Pons (tissue), 1 donor: Measurements from ENCODE around the gene RHBG.

ENCODE experiments used
- DNase-seq: peaks from one replicate; pipeline ENCODE4 v3.0.0-alpha.2; 2016; ENCODE audit warnings: low spot score

RHBG gene

DNA sequence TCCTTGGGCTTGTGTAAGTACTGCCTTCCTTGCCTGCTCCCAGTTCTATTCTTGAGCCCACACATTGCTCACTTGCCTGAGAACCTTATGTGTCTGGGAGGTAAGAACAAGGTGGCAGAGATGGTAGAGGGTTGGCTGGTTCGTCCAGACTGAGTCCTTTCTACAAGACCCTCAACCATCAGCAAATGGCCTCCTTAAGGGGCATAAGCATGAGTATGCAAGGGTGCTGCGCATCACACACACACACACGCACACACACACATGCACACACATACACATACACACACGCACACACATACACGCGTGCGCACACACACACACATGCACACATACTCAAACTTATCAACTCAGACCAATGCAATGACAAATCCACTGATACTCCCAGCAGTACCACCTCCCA lies 56.9 kb downstream of the RHBG start:
- DNase-seq, result no peak

DNA sequence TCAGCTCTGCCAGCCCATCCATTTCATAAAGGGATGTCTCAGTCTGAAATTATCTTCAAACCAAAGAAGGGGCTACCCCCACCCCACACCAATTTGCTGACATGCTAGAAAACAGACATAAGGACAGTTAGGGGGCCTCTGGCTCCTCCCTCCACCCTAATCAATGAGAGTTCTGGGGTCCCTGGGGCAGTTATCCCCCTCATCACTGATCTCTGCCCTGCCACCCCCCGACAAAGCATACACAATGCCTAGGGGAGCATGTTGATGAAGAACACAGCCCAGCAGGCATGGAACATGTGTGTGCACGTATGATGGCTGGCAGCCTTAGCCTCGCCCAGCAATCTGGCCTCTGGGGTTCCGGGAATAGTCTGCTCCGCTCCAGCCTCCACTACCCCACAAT lies 58.9 kb downstream of the RHBG start:
- DNase-seq, result no peak

DNA sequence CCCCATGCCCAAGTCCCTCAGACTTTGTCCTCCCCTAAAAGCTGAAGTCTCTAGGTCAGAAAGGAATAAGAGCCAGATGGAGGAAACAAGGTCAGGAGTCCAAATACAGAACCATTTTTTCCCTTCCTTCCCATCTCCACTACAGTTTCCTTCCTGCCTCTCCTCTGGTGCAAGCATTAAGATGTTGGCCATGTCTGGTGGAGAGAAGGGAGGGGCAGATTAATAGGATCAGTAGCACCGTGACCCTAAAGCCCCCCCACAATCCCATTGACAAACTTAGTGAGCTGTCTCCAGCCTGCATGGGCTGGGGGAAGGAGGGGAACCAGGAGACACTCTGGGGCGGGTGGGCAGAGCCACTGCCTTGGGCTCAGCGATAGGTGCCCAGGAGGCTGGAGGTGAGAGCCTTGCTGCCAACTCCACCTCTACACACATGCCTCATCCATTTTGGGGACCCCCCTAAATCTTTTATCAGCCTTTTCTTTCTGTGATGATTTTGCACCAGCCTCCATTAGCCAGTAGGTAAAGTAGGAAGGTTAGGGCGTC lies 59.8 kb downstream of the RHBG start:
- DNase-seq, result no peak

DNA sequence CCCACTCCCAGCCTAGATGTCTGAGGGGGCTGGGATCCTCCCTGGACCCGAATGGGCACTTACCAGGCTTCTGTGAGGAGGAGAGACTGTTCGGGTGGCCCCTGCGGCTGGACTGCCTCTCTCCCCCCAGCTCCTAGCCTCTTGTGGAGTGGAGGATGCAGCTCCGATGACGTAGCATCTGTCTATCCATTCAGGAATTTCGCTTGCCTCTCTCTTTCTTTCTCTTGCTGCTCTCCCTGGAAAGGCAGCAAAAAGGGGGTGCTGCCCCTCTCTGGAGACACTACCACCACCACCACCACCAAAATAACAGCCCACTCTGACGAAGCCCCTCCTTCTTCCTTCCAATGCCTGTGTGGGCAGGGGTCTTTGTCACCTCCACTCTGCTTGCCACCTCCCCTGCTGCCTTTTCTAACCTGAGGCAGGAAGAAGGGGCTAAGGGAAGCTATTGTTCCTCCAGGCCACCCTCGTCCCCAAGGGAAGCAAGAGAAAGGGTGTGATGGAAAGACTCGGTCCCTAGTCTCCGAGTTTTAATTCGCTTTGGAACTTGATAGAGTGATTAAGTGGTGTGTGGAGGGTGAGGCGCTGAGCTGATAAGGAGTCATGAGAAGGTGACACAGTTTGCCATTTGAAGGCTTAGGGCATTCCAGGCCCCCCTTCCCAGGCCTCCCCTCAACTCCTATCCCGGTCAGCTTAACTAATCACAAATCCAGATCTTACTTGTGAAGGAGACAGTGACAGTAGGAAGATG lies 60.5 kb downstream of the RHBG start:
- no peak for DNase-seq

DNA sequence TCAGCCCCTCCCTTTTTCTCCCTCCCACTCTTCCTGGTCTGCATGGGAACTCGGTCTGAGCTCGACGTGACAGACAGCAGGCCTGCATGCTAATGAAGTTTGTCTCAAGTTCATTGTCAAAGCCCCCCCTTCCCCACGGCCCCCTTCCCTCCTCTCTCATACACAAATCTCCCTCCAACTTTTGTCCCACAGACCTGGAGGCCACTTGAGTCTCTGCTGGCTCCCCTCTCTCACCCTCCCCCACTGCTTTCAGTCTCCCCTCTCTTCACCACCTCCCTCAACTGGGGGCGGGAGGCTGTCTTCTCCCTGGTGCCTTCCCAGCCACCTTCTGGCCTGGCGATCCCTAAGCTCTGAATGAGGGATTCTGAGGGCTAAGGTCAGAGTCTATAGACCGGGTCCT lies 61.3 kb downstream of the RHBG start:
- DNase-seq, result no peak

DNA sequence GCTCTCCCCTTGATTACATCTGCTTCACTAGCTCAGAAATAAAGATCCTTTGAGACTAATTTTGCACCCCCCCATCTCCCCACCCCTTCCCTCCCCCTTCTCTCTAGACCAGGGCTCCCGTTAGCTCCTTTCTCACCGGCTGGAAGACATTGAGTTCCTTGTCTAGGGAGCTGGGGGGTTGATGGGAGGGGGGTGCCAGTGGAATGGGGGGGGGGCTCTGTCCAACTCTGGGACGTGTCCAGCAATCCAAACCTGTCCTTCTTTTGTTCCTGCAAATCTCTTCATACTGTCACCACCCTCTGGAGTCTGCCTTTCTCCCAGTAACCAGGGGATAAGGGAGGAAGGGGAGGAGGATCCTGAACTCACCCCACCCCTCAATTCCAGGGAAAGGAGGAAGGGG lies 61.9 kb downstream of the RHBG start:
- DNase-seq, result no peak

DNA sequence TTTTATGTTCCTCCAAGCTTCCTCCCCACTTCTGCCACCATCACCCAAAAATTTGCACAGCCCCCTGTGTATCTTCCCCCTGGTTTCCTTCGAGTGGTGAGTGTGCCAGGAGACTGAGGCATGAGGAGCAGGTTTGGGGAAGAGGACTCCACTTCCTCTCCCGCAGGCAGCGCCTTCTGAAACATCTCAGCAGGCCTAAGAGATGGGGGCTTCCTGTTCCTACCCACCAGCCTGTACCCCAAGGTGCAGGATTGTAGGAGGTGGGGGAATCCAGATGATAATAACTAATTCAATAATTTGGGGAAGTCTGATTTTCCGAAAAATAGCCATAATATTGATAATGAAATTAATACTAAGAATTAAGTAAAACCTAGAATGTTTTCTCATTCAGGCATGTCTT lies 62.4 kb downstream of the RHBG start:
- DNase-seq, result no peak

DNA sequence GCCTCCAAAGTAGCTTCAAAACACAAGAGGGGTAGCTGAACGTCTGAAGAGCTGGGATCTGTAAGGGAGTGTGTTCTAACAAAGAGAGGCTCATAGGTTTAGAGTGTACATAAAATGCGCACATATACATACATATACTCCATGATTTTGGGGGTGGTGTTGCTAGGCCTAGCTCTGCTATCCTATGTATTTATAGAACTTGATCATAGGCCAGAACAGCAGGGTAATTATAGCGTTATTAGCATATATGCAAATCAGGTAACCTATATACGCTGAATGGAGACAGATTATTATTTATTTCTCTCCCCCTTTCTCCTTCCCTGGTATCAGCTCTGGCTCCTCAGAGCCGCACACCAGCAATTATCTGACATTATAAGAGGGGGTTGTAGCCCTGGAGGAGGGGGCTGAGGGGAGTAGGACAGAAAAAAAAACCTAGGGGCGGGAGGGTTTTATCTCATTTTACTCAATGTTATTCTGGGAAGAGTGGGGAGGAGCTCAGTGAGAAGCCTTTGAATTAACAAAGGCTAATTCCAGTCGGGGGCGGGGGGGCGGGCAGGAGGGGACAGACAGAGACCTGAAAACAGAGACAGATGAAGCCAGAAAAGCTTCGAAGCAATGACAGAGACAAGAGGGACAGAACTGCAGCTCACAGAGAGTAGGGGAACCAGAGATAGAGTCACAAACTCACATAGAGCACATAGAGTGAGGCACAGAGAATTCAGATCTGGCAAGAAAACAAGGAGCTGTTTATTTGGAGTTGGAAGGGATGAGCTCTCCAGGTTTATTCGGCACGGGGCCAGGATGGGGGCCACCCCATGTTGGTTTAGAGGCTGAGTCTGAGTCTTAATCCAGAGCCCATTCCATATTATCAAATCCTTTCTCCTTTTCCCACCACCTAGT lies 63.0 kb downstream of the RHBG start:
- DNase-seq, result no peak

DNA sequence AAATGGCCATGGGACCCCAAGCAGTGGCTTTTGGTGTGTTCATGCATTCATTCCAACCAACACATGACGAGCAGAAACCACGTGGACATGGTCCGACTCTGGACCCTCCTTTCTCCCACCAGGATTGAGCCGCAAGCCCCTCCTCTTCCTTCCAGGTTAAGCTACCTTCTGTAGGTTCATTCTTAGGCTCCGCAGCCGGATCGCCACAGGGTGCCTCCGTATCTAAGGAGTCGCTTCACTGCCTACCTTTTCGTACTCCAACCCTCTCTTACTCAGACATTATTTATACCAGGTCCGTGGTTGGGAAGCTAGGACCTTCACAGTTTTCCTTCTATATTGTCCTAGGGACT lies 63.6 kb downstream of the RHBG start:
- no peak for DNase-seq

DNA sequence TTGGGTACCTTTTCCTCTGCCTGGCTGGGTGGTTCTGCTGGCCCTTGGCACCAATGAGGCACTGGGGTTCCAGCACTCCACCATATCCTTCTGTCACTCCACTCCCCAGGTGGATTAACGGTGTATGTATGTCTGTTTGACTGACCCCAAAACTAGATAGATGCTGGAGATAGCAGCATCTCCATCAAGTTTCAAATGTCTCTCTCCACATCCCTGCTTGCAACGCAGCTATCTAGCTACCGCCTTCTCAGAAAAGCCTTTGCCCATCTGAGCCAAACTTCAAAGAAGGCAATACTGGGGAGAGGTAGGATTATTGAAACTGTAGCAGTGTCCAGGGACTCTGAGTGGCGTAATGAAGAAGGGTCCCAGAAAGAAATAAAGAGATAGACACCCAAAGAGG lies 64.0 kb downstream of the RHBG start:
- no peak for DNase-seq

DNA sequence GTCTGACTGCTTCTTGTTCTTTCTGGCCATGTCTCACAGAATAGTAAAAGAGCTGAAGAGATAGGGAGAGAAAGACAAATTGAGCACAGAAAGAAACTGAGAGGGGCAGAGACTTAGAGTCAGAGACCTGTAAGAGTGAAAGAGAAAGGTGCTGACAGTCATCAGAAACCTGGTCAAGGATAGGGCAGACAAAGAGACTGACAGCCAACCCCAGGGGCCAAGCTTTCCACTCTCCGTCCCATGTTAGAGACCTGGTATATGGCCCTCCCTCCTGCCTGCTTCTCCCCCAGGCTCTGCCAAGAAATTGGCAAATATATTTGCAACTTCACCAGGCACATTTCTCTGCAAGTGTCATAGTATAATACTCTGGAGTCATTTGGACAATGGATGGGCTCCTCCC lies 64.6 kb downstream of the RHBG start:
- no peak for DNase-seq
